IPS-18c (cell line): Measurements from ENCODE around the gene ADGRV1.
"Not testable (repeated sequence)": the region's sequence is repeated elsewhere in the genome, so short reads cannot be mapped to it uniquely, and the experiment has no call there.

Source experiments
- H3K4me3 ChIP-seq: 2 replicates; pipeline ENCODE4 v1.7.0; 2013; ENCODE audit warnings: low read depth, mild to moderate bottlenecking, low read length, moderate library complexity; ENCODE audit not compliant: insufficient read depth
- H3K9me3 ChIP-seq: one replicate; pipeline ENCODE4 v1.6.1; 2013; ENCODE audit warnings: mild to moderate bottlenecking, low read length, moderate library complexity; ENCODE audit not compliant: control insufficient read depth, insufficient read depth

The ADGRV1 gene

DNA sequence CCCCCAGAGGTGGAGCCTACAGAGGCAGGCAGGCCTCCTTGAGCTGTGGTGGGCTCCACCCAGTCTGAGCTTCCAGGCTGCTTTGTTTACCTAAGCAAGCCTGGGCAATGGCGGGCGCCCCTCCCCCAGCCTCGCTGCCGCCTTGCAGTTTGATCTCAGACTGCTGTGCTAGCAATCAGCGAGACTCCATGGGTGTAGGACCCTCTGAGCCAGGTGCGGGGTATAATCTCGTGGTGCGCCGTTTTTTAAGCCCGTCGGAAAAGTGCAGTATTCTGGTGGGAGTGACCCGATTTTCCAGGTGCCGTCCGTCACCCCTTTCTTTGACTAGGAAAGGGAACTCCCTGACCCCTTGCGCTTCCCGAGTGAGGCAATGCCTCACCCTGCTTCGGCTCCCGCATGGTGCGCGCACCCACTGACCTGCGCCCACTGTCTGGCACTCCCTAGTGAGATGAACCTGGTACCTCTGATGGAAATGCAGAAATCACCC, 109.5 kb downstream of the ADGRV1 start:
- H3K4me3 ChIP-seq: peak overlapping the region; percentile 32; the same call in 1 of the 2 replicates

DNA sequence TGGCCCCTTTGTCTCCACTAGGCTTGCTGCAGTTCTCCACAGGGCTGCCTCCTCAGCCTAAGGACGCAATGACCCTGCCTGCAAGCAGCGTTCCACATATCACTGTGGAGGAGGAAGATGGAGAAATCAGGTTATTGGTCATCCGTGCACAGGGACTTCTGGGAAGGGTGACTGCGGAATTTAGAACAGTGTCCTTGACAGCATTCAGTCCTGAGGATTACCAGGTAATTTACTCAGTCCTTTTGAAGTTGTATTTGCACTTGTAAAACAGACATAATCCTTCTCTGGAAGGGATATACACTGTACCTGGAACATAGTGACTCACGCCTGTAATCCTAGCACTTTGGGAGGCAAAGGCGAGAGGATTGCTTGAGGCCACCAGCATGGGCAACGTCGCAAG, 116.6 kb downstream of the ADGRV1 start:
- no peaks in the 10 kb centered on the region for H3K9me3 ChIP-seq
- no peak overlapping the region for H3K4me3 ChIP-seq

More for the DNA sequence above, 109.5 kb downstream of the ADGRV1 start:
- H3K9me3 ChIP-seq: not testable (repeated sequence)

GRCh38 chr5:90680921-90681563, 122.4 kb downstream of the ADGRV1 start:
- H3K4me3 ChIP-seq: no peak overlapping the region
- no peaks in the 10 kb centered on the region for H3K9me3 ChIP-seq

- H3K4me3 ChIP-seq: no peak overlapping the region
These were observed 123.7 kb downstream of the ADGRV1 start for GRCh38 chr5:90682278-90682677.

DNA sequence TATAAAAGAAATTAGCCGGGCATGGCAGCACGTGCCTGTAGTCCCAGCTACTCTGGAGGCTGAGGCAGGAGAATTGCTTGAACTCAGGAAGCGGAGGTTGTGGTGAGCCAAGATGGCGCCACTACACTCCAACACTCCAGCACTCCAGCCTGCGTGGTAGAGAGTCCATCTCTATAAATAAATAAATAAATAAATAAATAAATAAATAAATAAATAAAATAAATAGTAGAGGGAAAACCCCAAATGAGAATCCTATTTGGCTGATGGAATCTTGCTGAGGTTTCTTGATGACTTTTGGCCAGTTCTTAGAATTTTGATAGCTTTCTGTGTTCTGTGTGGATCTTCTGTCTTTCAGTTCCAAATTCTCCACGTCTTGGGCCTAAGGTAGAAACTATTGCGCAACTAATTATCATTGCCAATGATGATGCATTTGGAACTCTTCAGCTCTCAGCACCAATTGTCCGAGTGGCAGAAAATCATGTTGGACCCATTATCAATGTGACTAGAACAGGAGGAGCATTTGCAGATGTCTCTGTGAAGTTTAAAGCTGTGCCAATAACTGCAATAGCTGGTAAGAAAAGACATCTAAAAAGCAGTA, 126.9 kb downstream of the ADGRV1 start:
- no peak overlapping the region for H3K4me3 ChIP-seq

More at GRCh38 chr5:90682278-90682677, 123.7 kb downstream of the ADGRV1 start:
- H3K9me3 ChIP-seq: no peaks in the 10 kb centered on the region

DNA sequence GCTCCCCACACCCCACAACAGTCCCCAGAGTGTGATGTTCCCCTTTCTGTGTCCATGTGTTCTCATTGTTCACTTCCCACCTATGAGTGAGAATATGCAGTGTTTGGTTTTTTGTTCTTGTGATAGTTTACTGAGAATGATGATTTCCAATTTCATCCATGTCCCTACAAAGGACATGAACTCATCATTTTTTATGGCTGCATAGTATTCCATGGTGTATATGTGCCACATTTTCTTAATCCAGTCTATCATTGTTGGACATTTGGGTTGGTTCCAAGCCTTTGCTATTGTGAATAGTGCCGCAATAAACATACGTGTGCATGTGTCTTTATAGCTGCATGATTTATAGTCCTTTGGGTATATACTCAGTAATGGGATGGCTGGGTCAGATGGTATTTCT, 127.8 kb downstream of the ADGRV1 start:
- not testable (repeated sequence) for H3K4me3 ChIP-seq

More for the DNA sequence above, 126.9 kb downstream of the ADGRV1 start:
- no peaks in the 10 kb centered on the region for H3K9me3 ChIP-seq

GRCh38 chr5:90687458-90687857, 128.9 kb downstream of the ADGRV1 start:
- H3K4me3 ChIP-seq: not testable (repeated sequence)

More for the DNA sequence above, 127.8 kb downstream of the ADGRV1 start:
- not testable (repeated sequence) for H3K9me3 ChIP-seq

DNA sequence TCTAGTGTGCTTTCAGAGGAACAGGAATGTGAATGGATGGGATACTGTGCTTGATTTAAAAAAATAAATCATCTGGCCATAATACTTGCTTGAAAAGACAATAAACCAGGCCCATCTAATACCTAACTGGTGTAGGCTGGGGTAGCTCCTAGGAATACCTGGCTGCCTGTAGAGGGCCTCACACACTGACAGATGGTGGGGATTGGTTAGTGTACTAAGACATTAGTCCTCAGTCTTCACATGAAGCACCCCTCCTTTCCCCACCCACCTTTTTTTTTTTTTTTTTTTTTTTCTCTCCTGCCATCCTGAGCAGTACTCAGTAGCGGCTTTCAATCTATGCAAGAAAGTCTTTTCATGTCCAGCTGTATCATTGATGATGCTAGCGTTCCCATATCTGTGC, 130.5 kb downstream of the ADGRV1 start:
- Histone ChIP-seq H3K9me3 (no peaks in the 10 kb centered on the region), H3K4me3 (no peak overlapping the region)

More at GRCh38 chr5:90687458-90687857, 128.9 kb downstream of the ADGRV1 start:
- H3K9me3 ChIP-seq: not testable (repeated sequence)

DNA sequence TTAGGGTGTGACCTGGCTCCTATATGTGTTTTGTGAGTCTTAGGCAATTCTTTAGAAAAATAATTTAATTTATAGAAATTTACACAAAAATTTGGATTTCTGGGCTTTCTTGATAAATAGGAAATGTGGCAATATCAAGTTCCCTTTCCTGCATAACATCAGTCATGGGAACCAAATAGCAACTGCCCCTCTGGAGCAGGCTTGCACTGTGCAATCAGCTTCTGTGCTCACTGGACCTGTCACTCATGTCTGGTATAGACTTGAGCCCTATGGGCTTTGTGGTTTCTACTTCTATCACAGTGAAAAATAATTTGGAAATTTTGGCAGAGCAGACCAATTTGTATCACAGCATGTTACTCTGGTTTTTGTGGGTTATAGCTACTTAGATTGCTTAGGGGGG, 131.7 kb downstream of the ADGRV1 start:
- Histone ChIP-seq H3K4me3 (no peak overlapping the region), H3K9me3 (no peaks in the 10 kb centered on the region)

GRCh38 chr5:90691533-90691932, 132.9 kb downstream of the ADGRV1 start:
- H3K4me3 ChIP-seq: no peak overlapping the region
- H3K9me3 ChIP-seq: no peaks in the 10 kb centered on the region

DNA sequence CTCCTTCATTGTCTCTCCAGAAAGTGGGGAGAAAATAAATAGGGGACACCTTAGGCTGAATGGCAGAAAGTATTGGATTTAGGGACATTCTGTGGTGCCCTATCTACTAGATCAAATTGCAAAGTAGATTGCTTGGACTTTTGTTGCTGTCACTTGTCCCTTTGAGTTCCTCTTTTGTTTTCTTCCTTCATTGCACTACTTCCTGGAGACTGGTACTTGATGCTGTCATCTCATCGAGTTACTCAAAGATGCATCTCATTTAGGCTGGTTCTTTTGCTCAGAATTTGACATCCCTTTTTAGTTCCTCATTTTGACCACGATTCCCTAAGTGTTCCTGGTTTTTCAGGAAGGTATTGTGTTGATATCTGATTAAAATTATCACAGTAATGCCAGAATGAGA, 137.6 kb downstream of the ADGRV1 start:
- no peak overlapping the region for H3K4me3 ChIP-seq
- H3K9me3 ChIP-seq: no peaks in the 10 kb centered on the region

- Histone ChIP-seq H3K9me3 (no peaks in the 10 kb centered on the region), H3K4me3 (no peak overlapping the region)
These were observed 141.7 kb downstream of the ADGRV1 start for GRCh38 chr5:90700299-90700698.

- Histone ChIP-seq H3K9me3 (no peaks in the 10 kb centered on the region), H3K4me3 (no peak overlapping the region)
These were observed 145.3 kb downstream of the ADGRV1 start for GRCh38 chr5:90703932-90704331.

DNA sequence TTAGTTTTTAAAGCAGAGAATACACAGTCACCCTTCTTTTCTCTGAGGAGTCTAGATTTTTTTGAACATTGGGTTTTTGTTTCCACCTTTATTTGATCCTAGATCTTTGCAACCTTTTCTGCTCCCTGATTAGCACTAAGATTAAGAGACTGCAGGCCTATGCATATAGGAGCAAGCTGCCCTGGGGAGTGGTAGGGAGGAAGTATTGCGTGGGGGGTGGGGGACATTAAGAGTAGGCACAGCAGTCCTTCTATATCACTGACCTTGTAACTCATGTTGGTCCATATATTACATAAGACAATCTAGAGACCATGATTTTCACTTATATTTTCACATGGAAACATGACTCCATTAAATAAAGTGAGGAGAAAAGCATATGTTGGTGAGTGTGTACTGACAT, 149.1 kb downstream of the ADGRV1 start:
- no peaks in the 10 kb centered on the region for H3K9me3 ChIP-seq
- H3K4me3 ChIP-seq: no peak overlapping the region

GRCh38 chr5:90709323-90710155, 150.9 kb downstream of the ADGRV1 start:
- Histone ChIP-seq H3K4me3 (no peak overlapping the region), H3K9me3 (no peaks in the 10 kb centered on the region)

- no peaks in the 10 kb centered on the region for H3K9me3 ChIP-seq
- H3K4me3 ChIP-seq: no peak overlapping the region
These were observed 159.8 kb downstream of the ADGRV1 start for GRCh38 chr5:90718387-90718786.

GRCh38 chr5:90739567-90739966, 181.0 kb downstream of the ADGRV1 start:
- no peak overlapping the region for H3K4me3 ChIP-seq
- no peaks in the 10 kb centered on the region for H3K9me3 ChIP-seq
